Mucosa of rectum (tissue), 2 donors: ENCODE measurements around the gene TF.
"Not testable (repeated sequence)": the region's sequence is repeated elsewhere in the genome, so short reads cannot be mapped to it uniquely, and the experiment has no call there.

Experiments used
- H3K27ac ChIP-seq, 2 donors: one replicate each; pipeline ENCODE4 v1.7.0; 2013; ENCODE audit warnings: inconsistent platforms in 2 of 2, low read depth in 2 of 2, low read length in 2 of 2
- H3K27me3 ChIP-seq, 2 donors: one replicate each; pipeline ENCODE4 v1.7.0; 2013; ENCODE audit warnings: low read length in 2 of 2; ENCODE audit not compliant: control insufficient read depth in 2 of 2, insufficient read depth in 2 of 2
- H3K36me3 ChIP-seq, 2 donors: one replicate each; pipeline ENCODE4 v1.7.0; 2013; ENCODE audit warnings: low read length in 2 of 2; ENCODE audit not compliant: control insufficient read depth in 2 of 2, insufficient read depth in 2 of 2
- H3K4me1 ChIP-seq, 2 donors: one replicate each; pipeline ENCODE4 v1.7.0; 2013; ENCODE audit warnings: low read length in 2 of 2, mild to moderate bottlenecking in 1 of 2; ENCODE audit not compliant: control insufficient read depth in 2 of 2, insufficient read depth in 2 of 2
- H3K4me3 ChIP-seq, 2 donors: one replicate each; pipeline ENCODE4 v1.7.0; 2013; ENCODE audit warnings: low read length in 2 of 2
- H3K9ac ChIP-seq, 2 donors: one replicate each; pipeline ENCODE4 v1.7.0; 2013; ENCODE audit warnings: low read length in 2 of 2, low read depth in 1 of 2, mild to moderate bottlenecking in 1 of 2
- H3K9me3 ChIP-seq, 2 donors: one replicate each; pipeline ENCODE4 v1.7.0; 2013; ENCODE audit warnings: low read length in 2 of 2; ENCODE audit not compliant: control insufficient read depth in 2 of 2
- donor health status: healthy.
- donor health status: Normal muscosa, but diverticular disease.

Gene TF

DNA sequence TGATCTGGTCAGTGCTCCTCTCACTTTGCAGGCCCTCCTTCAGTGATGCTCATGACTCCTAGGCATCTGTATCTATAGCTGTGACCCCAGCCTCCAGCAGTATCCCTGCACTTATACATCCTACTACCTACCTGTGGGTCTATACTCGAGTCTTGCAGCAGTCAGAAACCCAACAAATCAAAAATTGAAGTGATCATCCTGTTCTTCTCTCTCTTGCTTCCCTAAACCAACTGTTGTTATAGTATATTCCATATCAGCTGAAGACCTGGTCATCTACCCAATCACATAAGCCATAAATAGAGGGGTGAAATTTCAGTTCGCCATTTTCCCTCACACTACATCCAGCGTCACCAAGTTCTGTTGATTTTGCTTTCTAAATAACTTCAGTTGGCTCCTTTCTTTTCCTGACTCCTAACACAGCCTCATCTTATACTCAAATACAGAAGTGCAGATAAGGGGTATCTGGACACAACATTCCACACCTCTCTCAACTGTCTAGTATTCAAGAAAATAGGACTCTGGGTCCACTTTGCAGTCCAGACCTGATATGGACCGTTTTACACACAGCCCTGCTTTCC is 33.5 kb downstream of the TF start:
- Histone ChIP-seq H3K4me3 (no peak overlapping the region), H3K36me3 (no peaks in the 10 kb centered on the region), H3K9me3 (no peaks in the 10 kb centered on the region), H3K27me3 (no peaks in the 10 kb centered on the region), H3K27ac (no peak overlapping the region), H3K4me1 (no peaks in the 10 kb centered on the region), H3K9ac (no peak overlapping the region)

DNA sequence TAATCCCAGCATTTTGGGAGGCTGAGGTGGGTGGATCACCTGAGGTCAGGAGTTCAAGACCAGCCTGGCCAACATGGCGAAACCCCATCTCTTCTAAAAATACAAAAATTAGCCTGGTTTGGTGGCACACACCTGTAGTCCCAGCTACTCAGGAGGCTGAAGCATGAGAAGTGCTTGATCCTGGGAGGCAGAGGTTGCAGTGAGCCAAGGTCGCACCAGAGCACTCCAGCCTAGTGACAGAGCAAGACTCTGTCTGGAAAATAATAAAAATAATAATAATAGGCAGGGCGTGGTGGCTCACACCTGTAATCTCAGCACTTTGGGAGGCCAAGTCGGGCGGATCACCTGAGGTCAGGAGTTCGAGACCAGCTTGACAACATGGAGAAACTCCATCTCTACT is 34.6 kb downstream of the TF start:
- H3K9me3 ChIP-seq, H3K9ac ChIP-seq, H3K4me3 ChIP-seq, H3K27me3 ChIP-seq, H3K36me3 ChIP-seq, H3K27ac ChIP-seq, H3K4me1 ChIP-seq: not testable (repeated sequence)

DNA sequence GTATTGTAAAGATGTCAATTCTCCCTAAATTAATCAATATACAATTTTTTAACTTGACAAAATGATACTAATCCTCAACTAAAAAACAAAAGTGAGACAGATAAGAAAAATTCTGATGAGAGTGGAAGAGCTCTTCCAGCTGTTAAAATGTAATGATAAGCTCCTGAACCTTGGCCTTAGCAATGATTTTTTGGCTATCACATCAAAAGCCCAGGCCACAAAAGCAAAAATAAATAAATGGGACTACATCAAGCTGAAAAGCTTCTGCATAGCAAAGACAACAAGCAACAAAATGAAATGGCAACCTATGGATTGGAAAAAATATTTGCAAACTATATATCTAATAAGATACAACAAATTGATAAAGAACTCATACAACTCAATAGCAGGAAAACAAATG is 35.4 kb downstream of the TF start:
- Histone ChIP-seq H3K9me3 (no peaks in the 10 kb centered on the region), H3K36me3 (no peaks in the 10 kb centered on the region)

DNA sequence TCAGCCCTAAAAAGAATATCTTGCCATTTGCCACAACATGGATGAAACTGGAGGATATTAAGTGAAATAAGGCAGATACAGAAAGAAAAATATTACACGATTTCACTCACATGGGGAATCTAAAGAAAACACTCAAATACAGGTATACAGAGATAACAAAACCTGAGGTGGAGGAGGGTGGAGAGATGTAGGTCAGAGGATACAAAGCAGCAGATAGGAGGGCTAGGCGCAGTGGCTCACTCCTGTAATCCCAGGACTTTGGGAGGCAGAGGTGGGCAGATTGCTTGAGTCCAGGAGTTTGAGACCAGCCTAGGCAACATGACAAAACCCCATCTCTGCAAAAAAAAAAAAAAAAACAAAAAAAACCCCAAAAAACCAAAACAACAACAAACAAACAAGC is 36.3 kb downstream of the TF start:
- Histone ChIP-seq H3K9me3 (no peaks in the 10 kb centered on the region), H3K4me3 (no peak overlapping the region), H3K36me3 (no peaks in the 10 kb centered on the region), H3K9ac (no peak overlapping the region), H3K4me1 (no peaks in the 10 kb centered on the region), H3K27ac (no peak overlapping the region), H3K27me3 (no peaks in the 10 kb centered on the region)

More for the DNA sequence above, 35.4 kb downstream of the TF start:
- Histone ChIP-seq H3K27me3 (no peaks in the 10 kb centered on the region), H3K4me1 (no peaks in the 10 kb centered on the region), H3K27ac (no peak overlapping the region), H3K4me3 (no peak overlapping the region), H3K9ac (no peak overlapping the region)

DNA sequence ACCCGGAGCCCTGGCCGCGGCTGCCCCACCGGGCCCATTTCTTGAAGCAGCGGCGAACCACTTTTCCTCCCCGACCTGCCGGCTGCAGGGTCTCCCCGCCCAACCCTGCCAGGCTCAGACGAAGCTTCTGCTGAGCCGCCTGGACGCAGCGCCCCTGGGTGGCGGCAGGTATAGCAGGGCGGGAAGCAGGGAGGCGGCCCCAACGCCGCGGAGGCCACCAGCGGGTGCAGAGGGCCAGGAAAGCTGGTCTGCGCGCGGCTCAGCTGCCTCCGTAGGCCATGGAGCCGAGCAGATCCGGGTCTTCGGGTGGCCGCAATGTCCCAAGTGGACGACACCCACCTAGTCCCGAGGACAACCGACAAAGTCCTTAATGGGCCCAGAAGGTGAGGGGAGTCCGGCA is 37.6 kb downstream of the TF start:
- H3K36me3 ChIP-seq = no peaks in the 10 kb centered on the region
- no peaks in the 10 kb centered on the region for H3K9me3 ChIP-seq
- no peak overlapping the region for H3K27ac ChIP-seq
- no peaks in the 10 kb centered on the region for H3K27me3 ChIP-seq
- H3K9ac ChIP-seq = no peak overlapping the region
- H3K4me1 ChIP-seq = no peaks in the 10 kb centered on the region
- H3K4me3 ChIP-seq = no peak overlapping the region

- no peaks in the 10 kb centered on the region for H3K4me1 ChIP-seq
- no peaks in the 10 kb centered on the region for H3K27me3 ChIP-seq
- H3K27ac ChIP-seq = no peak overlapping the region
These were observed 41.8 kb downstream of the TF start for GRCh38 chr3:133788024-133788423.

DNA sequence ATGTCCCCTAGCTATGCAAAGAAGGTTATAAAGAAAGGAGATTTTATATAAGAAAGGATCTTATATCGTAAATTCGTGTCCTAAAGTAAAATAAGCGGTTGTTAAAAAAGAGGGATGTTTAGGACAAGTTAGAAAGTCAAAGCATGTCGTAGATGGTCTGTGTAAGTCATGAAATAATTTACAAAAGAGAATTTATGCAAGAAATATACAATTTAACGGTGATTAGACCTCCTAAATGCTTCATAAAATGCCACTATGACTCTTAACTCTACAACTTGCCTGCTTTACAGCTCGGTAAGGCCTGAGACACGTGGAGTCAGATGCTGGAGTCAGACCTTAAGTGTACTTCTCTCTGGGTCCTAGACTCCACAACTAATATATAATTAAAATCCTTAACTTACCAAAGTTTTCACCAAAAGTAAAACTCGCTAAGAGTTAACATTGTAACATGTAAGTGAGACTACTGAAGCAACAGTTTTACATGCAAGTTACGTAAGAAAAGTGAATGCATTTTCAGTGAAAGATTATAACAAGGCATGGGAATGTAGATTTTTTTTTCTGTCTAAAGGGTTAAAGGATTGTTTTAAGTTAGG is 46.1 kb downstream of the TF start:
- Histone ChIP-seq H3K36me3 (no peaks in the 10 kb centered on the region), H3K9ac (no peak overlapping the region), H3K27ac (no peak overlapping the region), H3K9me3 (peaks cover 0 to 6% of the 10 kb centered on the region in 2 donors), H3K4me3 (no peak overlapping the region), H3K4me1 (no peaks in the 10 kb centered on the region), H3K27me3 (no peaks in the 10 kb centered on the region)

More at GRCh38 chr3:133788024-133788423, 41.8 kb downstream of the TF start:
- Histone ChIP-seq H3K36me3 (no peaks in the 10 kb centered on the region), H3K9me3 (peaks cover 0 to 6% of the 10 kb centered on the region in 2 donors), H3K9ac (no peak overlapping the region), H3K4me3 (no peak overlapping the region)

DNA sequence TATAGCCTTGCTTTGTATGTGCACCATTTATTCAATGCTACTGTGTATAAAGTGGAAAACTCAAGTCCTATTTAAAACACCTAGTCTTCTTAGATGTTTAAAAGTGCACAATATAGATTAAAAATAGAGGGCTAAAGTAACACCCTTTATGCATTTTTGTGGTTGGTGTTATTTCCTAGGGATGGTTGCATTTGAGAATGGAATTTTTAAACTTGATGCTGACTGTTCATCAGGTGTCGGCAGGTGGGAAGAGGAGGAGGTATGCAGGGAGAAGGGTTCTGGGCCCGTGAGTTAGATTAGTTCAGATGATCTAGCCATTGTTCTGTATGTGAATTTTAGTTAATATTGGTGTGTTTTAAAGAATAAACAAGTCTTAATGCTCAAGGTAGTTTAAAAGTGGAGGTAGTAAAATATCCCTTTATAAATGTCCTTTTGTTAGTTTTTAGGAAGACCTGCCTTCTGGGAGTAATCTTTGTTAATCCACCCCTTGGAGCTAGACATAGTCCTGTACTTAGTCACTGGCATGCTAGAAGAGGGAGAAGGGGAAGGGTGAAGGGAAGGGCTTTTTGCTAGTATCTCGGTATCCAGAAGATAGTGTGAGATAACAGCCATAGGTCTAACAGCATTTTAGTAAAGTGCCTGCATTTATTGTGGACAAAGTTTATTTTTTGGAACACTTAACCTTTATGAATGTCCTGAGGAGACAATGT is 51.4 kb downstream of the TF start:
- Histone ChIP-seq H3K36me3 (no peaks in the 10 kb centered on the region), H3K4me3 (no peak overlapping the region), H3K27ac (no peak overlapping the region), H3K9ac (no peak overlapping the region), H3K27me3 (peaks cover 0 to 2% of the 10 kb centered on the region in 2 donors), H3K9me3 (no peaks in the 10 kb centered on the region), H3K4me1 (no peaks in the 10 kb centered on the region)

- H3K9ac ChIP-seq = no peak overlapping the region
- H3K27me3 ChIP-seq = peaks cover 0 to 2% of the 10 kb centered on the region in 2 donors
- no peak overlapping the region for H3K27ac ChIP-seq
- H3K36me3 ChIP-seq = no peaks in the 10 kb centered on the region
- no peaks in the 10 kb centered on the region for H3K9me3 ChIP-seq
- H3K4me1 ChIP-seq = no peaks in the 10 kb centered on the region
- no peak overlapping the region for H3K4me3 ChIP-seq
These were observed 53.8 kb downstream of the TF start for GRCh38 chr3:133799794-133800585.

DNA sequence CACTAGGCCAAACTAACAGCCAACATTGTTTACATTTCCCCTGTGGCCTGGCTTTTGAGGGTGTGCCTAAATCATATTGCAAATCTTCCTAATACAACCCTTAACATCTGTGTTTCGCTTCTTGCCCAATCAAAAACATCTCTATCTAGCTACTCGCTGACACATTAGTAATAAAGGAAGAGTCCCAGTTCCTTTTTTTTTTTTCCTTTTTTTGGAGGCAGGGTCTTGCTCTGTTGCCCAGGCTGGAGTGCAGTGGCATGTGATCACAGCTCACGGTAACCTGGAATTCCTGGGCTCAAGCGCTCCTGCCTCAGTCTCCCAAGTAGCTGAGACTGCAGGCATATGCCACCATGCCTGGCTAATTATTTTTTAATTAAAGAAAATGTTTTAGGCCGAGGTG is 57.3 kb downstream of the TF start:
- Histone ChIP-seq H3K36me3 (peaks cover 0 to 2% of the 10 kb centered on the region in 2 donors), H3K4me3 (no peak overlapping the region), H3K27me3 (peaks cover 0 to 2% of the 10 kb centered on the region in 2 donors), H3K27ac (no peak overlapping the region), H3K9ac (no peak overlapping the region), H3K4me1 (peaks cover 2 to 12% of the 10 kb centered on the region in 2 donors), H3K9me3 (no peaks in the 10 kb centered on the region)
